OCI-LY7 (cell line): ENCODE measurements around the gene DYNLT2. TPM values are rescaled to one million over a fixed set of nuclear protein-coding genes. Genes with fewer than 3 reads are reported as not detected.
"Not testable (repeated sequence)": the region's sequence is repeated elsewhere in the genome, so short reads cannot be mapped to it uniquely, and the experiment has no call there.

Experiments used
- BruUV-seq: library from RNA; stranded (reverse); fragments of 400-500 nt; replicated peaks from 2 replicates; lab custom pipeline; 2021; lab: Mats Ljungman, UMichigan
- CTCF ChIA-PET: fragments of 300-600 bp; sonication (Branson Sonifier 250); formaldehyde crosslinking; loops from one replicate; lab custom pipeline; 2022; ENCODE audit warnings: antibody characterized with exemption; ENCODE audit not compliant: unreplicated experiment; lab: Charles Lee
- POLR2A ChIA-PET: fragments of 300-600 bp; sonication (Branson Sonifier 250); formaldehyde crosslinking; loops from one replicate; lab custom pipeline; 2022; ENCODE audit warnings: antibody characterized with exemption; lab: Charles Lee
- DNase-seq: peaks from one replicate; pipeline ENCODE4 v3.0.0-alpha.2; 2015; ENCODE audit warnings: low spot score
- H2AFZ ChIP-seq: fragments of 200-600 bp; sonication (generic), shearing (Covaris generic); 2 replicates; pipeline ENCODE4 v1.6.1; 2014; ENCODE audit warnings: mild to moderate bottlenecking, antibody characterized with exemption, low read length, moderate library complexity
- H3K27ac ChIP-seq: fragments of 200-600 bp; sonication (generic); 2 replicates; pipeline ENCODE4 v1.5.1; 2014; ENCODE audit warnings: mixed run types, low read depth, mild to moderate bottlenecking, moderate library complexity, low read length, inconsistent platforms; ENCODE audit not compliant: poor library complexity, severe bottlenecking
- H3K36me3 ChIP-seq: fragments of 200-600 bp; sonication (generic); 2 replicates; pipeline ENCODE4 v1.6.1; 2014; ENCODE audit warnings: mild to moderate bottlenecking, antibody characterized with exemption, low read length, moderate library complexity, mixed read lengths; ENCODE audit not compliant: insufficient read depth
- H3K4me1 ChIP-seq: fragments of 200-600 bp; sonication (generic); 2 replicates; pipeline ENCODE4 v1.5.1; 2014; ENCODE audit warnings: mild to moderate bottlenecking, low read length; ENCODE audit not compliant: insufficient read depth, poor library complexity, severe bottlenecking
- H3K4me2 ChIP-seq: fragments of 200-600 bp; sonication (generic); 2 replicates; pipeline ENCODE4 v1.6.1; 2014; ENCODE audit warnings: mild to moderate bottlenecking, low read length
- H3K4me3 ChIP-seq: fragments of 200-600 bp; sonication (generic); 2 replicates; pipeline ENCODE4 v1.5.1; 2014; ENCODE audit warnings: mild to moderate bottlenecking, low read depth, low read length; ENCODE audit not compliant: poor library complexity, severe bottlenecking
- H3K79me2 ChIP-seq: fragments of 200-600 bp; sonication (generic); 2 replicates; pipeline ENCODE4 v1.6.1; 2016; ENCODE audit warnings: low read depth, mild to moderate bottlenecking, low read length, moderate library complexity, mixed read lengths; ENCODE audit not compliant: insufficient read depth
- H3K9me2 ChIP-seq: fragments of 200-600 bp; sonication (generic); 2 replicates; pipeline ENCODE4 v1.6.1; 2016; ENCODE audit warnings: mild to moderate bottlenecking, low read length, mixed read lengths; ENCODE audit not compliant: insufficient read depth
- H3K9me3 ChIP-seq: fragments of 200-600 bp; sonication (generic); 2 replicates; pipeline ENCODE4 v1.6.1; 2014; ENCODE audit warnings: mild to moderate bottlenecking, mixed run types, low read length, mixed read lengths
- H4K20me1 ChIP-seq: fragments of 200-600 bp; sonication (generic); 2 replicates; pipeline ENCODE4 v1.6.1; 2014; ENCODE audit warnings: mild to moderate bottlenecking, antibody characterized with exemption, low read length, moderate library complexity, mixed read lengths; ENCODE audit not compliant: insufficient read depth
- EZH2phosphoT487 ChIP-seq: fragments of 200-600 bp; sonication (generic); IDR thresholded peaks from 2 replicates; pipeline ENCODE4 v1.6.1; 2018; ENCODE audit warnings: low read depth, borderline replicate concordance, mild to moderate bottlenecking, mixed run types, antibody characterized with exemption, low read length, moderate library complexity, mixed read lengths
- intact Hi-C: fragments of 100-400 bp; cut with micrococcal nuclease; formaldehyde crosslinking; loops from one replicate; pipeline ENCODE4 v1.10.0; 2022; ENCODE audit not compliant: unreplicated experiment
- total RNA-seq, 2 experiments: library from RNA; depleted of rRNA in 1 of 2; stranded (reverse); fragments of >200 nt in 1 of 2; shearing (Covaris generic) in 1 of 2; gene quantifications; 2 replicates each; pipeline ENCODE4 v1.2.3, GENCODE V29; 2014 to 2022
- TF ChIP-seq, protein P1 (sequence below): fragments of 200-600 bp; sonication (generic); conservative IDR thresholded peaks from 2 replicates; pipeline ENCODE4 v1.5.1; 2014; ENCODE audit warnings: mild to moderate bottlenecking, antibody characterized with exemption, low read length, moderate library complexity, mixed read lengths

DYNLT2 gene
- total RNA-seq, 2 experiments from 2014 or later = 6.4 to 7.7 TPM

DNA sequence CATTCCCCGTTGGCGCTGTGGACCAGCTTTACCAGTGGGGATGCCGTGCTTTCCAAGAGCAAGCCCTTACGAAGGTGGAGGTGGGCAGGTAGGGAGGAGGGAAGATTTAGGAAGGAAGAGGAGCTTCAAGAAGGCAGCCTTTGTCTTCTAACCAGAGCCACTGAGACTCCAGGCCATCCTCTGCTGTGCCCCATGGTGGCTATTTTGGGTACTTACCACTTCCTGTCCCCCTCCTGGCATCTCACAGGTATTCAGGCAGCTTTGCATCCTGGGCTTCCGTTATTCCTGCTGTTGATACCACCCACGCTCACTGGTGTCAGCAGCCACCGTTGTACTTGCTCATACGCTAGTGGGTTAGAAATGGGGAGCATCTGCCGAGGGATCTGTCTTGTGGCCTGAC, 23.0 kb upstream of the DYNLT2 start:
- H4K20me1 ChIP-seq = no peaks in the 10 kb centered on the region
- peaks cover 7% of the 10 kb centered on the region for H3K4me1 ChIP-seq
- H3K79me2 ChIP-seq = no peaks in the 10 kb centered on the region
- H3K27ac ChIP-seq = no peak overlapping the region
- no TSS peak for BruUV-seq
- POLR2A ChIA-PET = interaction anchor here (1.4 kb wide), 1 partner anchor 13 kb away, joined by 3 read pairs; no protein-coding TSS in a partner anchor
- H3K4me2 ChIP-seq = no peak overlapping the region
- intact Hi-C loops = no loop called here
- no peak overlapping the region for H3K4me3 ChIP-seq
- TF ChIP-seq, protein P1, sequence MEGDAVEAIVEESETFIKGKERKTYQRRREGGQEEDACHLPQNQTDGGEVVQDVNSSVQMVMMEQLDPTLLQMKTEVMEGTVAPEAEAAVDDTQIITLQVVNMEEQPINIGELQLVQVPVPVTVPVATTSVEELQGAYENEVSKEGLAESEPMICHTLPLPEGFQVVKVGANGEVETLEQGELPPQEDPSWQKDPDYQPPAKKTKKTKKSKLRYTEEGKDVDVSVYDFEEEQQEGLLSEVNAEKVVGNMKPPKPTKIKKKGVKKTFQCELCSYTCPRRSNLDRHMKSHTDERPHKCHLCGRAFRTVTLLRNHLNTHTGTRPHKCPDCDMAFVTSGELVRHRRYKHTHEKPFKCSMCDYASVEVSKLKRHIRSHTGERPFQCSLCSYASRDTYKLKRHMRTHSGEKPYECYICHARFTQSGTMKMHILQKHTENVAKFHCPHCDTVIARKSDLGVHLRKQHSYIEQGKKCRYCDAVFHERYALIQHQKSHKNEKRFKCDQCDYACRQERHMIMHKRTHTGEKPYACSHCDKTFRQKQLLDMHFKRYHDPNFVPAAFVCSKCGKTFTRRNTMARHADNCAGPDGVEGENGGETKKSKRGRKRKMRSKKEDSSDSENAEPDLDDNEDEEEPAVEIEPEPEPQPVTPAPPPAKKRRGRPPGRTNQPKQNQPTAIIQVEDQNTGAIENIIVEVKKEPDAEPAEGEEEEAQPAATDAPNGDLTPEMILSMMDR = no peak
- no peak for TF ChIP-seq EZH2phosphoT487
- DNase-seq = peak; percentile 21
- H3K9me3 ChIP-seq = no peaks in the 10 kb centered on the region
- CTCF ChIA-PET = no interaction called here
- no peaks in the 10 kb centered on the region for H3K9me2 ChIP-seq
- peaks cover 42% of the 10 kb centered on the region for H3K36me3 ChIP-seq
- H2AFZ ChIP-seq = no peak overlapping the region

DNA sequence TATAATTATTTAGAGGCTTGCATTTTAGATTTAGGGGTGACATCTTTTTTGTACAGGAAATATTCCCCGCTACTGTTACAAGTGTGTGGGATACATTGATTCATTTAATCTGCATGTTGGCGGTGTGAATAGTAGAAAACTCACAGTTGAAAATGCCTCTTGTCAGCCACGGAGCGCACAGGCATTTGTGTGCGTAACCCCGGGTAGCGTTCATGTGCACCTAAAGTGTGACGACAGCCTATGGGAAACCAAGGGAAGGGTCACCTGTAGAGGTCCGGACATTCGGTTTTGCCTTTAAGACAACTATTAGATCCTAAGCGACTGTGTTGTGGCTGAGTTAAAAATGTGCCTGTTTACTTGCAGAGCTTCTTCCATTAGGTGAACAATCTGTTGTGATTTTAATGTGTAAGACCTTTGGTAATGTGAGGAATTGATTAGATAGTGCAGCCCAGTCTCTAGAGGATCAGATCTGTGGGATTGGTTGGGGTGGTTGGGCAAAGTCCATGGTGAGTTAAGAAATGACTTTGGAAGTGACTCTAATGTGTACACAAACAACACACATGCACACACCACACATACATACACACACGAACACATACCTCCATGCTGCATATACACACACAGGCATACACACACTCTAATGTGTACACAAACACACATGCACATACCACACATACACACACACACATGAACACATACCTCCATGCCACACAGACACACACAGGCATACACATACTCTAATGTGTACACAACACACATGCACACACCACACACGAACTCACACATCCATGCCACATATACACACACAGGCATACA, 15.8 kb upstream of the DYNLT2 start:
- H3K9me2 ChIP-seq = no peaks in the 10 kb centered on the region
- no peak overlapping the region for H3K27ac ChIP-seq
- no peaks in the 10 kb centered on the region for H3K79me2 ChIP-seq
- no peaks in the 10 kb centered on the region for H3K4me1 ChIP-seq
- no peak for DNase-seq
- intact Hi-C loops = no loop called here
- ChIA-PET CTCF (no interaction called here), POLR2A (interaction anchor here (0.9 to 1.0 kb wide), 3 partner anchors 38 to 765 kb away, joined by 3 read pairs; no protein-coding TSS in a partner anchor)
- no peaks in the 10 kb centered on the region for H3K9me3 ChIP-seq
- H3K4me2 ChIP-seq = no peak overlapping the region
- H4K20me1 ChIP-seq = no peaks in the 10 kb centered on the region
- BruUV-seq = TSS peak; percentile 12
- H3K36me3 ChIP-seq = peaks cover 75% of the 10 kb centered on the region
- H2AFZ ChIP-seq = no peak overlapping the region
- no peak overlapping the region for H3K4me3 ChIP-seq
- TF ChIP-seq EZH2phosphoT487 = no peak
- TF ChIP-seq, protein P1 = no peak

DNA sequence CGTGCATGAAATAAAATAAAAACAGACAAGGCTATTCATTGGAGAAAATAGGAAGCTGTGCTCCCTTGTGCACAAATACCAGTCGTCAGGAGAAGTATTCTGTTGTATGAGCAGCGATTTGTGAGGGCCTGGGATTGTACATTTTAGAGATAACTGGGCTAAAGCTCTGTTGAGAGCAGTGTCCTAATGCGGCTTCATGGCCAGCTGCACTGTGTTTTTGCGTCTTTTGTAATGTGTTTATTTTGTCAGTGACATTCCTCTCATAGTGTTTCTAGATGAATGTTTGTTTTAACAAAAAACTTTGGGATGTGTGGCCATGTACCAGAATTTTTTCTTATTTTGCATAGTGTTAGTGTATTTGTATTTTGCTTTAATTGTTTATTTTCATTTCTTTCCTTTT, 14.9 kb upstream of the DYNLT2 start:
- no peaks in the 10 kb centered on the region for H3K4me1 ChIP-seq
- no peak for DNase-seq
- no peaks in the 10 kb centered on the region for H3K79me2 ChIP-seq
- no peak overlapping the region for H3K27ac ChIP-seq
- no peak overlapping the region for H2AFZ ChIP-seq
- H3K4me3 ChIP-seq = no peak overlapping the region
- H3K36me3 ChIP-seq = peaks cover 79% of the 10 kb centered on the region
- no peaks in the 10 kb centered on the region for H3K9me2 ChIP-seq
- intact Hi-C loops = no loop called here
- no peaks in the 10 kb centered on the region for H3K9me3 ChIP-seq
- TF ChIP-seq EZH2phosphoT487 = no peak
- TF ChIP-seq, protein P1 = no peak
- H3K4me2 ChIP-seq = no peak overlapping the region
- ChIA-PET POLR2A (interaction anchor here (0.9 kb wide), 2 partner anchors 39 to 766 kb away, joined by 3 read pairs; no protein-coding TSS in a partner anchor), CTCF (no interaction called here)
- no peaks in the 10 kb centered on the region for H4K20me1 ChIP-seq
- no TSS peak for BruUV-seq

DNA sequence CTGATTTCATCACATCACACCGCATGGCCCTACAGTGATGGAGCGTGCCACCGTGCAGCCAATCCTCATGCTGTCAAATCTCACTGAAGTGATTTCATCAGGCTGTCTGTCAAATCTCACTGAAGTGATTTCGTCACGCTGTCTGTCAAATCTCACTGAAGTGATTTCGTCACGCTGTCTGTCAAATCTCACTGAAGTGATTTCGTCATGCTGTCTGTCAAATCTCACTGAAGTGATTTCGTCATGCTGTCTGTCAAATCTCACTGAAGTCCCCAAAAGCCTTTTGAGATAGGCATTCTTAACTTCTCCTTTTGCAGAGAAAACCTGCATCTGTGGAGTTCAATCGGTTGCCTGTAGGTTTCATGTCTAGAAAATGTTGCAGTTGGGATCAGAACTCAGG, 14.4 kb upstream of the DYNLT2 start:
- H3K79me2 ChIP-seq, BruUV-seq, H3K4me2 ChIP-seq, H2AFZ ChIP-seq, H3K4me1 ChIP-seq, POLR2A ChIA-PET, H3K9me2 ChIP-seq, DNase-seq, H4K20me1 ChIP-seq, CTCF ChIA-PET, intact Hi-C loops, H3K27ac ChIP-seq, H3K9me3 ChIP-seq, H3K4me3 ChIP-seq: not testable (repeated sequence)
- H3K36me3 ChIP-seq = peaks cover 84% of the 10 kb centered on the region
